Ovary (tissue), 3 donors: Measurements from ENCODE around the gene GOLGA8M.
"Not testable (repeated sequence)": the region's sequence is repeated elsewhere in the genome, so short reads cannot be mapped to it uniquely, and the experiment has no call there.

Experiments used
- POLR2A ChIP-seq: fragments of 450-650 bp; IDR thresholded peaks from one replicate; pipeline ENCODE4 v1.6.1; 2017; ENCODE audit warnings: antibody characterized with exemption, mild to moderate bottlenecking, moderate library complexity
- TF ChIP-seq, protein P1 (sequence below), 3 donors: fragments of 450-650 bp in 2 of 3; fragments of 200-600 bp in 1 of 3; IDR thresholded peaks; one replicate each; pipeline versions ENCODE4 v1.5.1 to v1.8.0; 2016 to 2022; ENCODE audit warnings: antibody characterized with exemption in 3 of 3, mild to moderate bottlenecking in 1 of 3
- donor health status: DM: no; HTN: no; CAD: no.

GRCh38 chr15:28738200-28738561 lies 26.0 kb upstream of the GOLGA8M start:
- TF ChIP-seq, protein P1, sequence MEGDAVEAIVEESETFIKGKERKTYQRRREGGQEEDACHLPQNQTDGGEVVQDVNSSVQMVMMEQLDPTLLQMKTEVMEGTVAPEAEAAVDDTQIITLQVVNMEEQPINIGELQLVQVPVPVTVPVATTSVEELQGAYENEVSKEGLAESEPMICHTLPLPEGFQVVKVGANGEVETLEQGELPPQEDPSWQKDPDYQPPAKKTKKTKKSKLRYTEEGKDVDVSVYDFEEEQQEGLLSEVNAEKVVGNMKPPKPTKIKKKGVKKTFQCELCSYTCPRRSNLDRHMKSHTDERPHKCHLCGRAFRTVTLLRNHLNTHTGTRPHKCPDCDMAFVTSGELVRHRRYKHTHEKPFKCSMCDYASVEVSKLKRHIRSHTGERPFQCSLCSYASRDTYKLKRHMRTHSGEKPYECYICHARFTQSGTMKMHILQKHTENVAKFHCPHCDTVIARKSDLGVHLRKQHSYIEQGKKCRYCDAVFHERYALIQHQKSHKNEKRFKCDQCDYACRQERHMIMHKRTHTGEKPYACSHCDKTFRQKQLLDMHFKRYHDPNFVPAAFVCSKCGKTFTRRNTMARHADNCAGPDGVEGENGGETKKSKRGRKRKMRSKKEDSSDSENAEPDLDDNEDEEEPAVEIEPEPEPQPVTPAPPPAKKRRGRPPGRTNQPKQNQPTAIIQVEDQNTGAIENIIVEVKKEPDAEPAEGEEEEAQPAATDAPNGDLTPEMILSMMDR (IDR thresholded peaks at IDR 0.05), result not testable (repeated sequence)
- not testable (repeated sequence) for TF ChIP-seq POLR2A
